ENCODE measurements around the gene SIRT7.

- TF ChIP-seq SUZ12 (IDR thresholded peaks at IDR 0.05; ENCODE audit: extremely low read depth, insufficient read depth, insufficient read length) (no peak), ZNF274 (IDR thresholded peaks at IDR 0.05; ENCODE audit: low read depth, low read length) (no peak), YY1 (IDR thresholded peaks at IDR 0.05; ENCODE audit: insufficient read depth, insufficient read length) (no peak)
Observed at GRCh38 chr17:81901167-81902022, 16.6 kb downstream of the SIRT7 start.

Measured in NT2/D1 (cell line).